ENCODE results near the gene ITPRID1. TPM values are rescaled to one million over a fixed set of nuclear protein-coding genes. Genes with fewer than 3 reads are reported as not detected.

Gene ITPRID1
- total and polyA plus RNA-seq, 2 experiments from 2014 or later: not detected

DNA sequence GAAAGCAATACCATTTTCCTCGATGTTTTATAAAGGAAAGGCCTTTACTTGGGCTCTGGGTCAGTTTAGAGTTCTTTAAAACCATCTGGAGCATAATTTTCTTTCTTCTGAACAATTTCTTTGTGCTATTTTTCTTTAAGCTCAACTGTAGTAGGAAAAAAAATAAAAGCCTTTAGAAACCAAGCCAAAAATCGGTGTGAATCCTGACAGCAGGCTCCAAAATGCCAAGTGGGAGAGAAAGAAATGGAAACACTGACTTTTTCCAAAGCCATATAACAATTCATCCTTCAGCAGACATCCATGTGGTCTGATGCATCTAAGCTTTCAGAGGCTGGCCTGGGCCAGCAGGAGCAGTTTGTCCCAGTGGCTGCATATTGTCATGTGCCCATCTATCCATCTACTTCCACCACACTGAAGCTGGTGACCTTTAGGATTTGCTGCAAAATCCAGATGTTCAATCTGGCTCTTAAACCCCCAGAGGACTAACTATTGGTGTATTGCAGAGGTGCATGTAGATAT lies 23.0 kb upstream of the ITPRID1 start:
- TF ChIP-seq EZH2 (IDR thresholded peaks at IDR 0.05; ENCODE audit: insufficient read depth, poor library complexity, severe bottlenecking) (no peak), EZH2phosphoT487 (IDR thresholded peaks at IDR 0.05; ENCODE audit: insufficient read depth, low read depth) (no peak)
- H3K4me2 ChIP-seq (ENCODE audit: unreplicated experiment): no peak overlapping the region
- H3K4me3 ChIP-seq: no peak overlapping the region
- H3K36me3 ChIP-seq (ENCODE audit: low read depth): no peaks in the 10 kb centered on the region
- H3K27ac ChIP-seq: no peak overlapping the region
- H3F3A ChIP-seq (ENCODE audit: insufficient read depth): no peaks in the 10 kb centered on the region
- H2AFZ ChIP-seq: no peak overlapping the region
- in situ Hi-C loops (cut with MboI): no loop called here
- H3K9ac ChIP-seq: no peak overlapping the region
- DNase-seq: no peak
- no peaks in the 10 kb centered on the region for H3K27me3 ChIP-seq (replicated peaks; ENCODE audit: insufficient read depth)
- no peaks in the 10 kb centered on the region for H3K4me1 ChIP-seq (ENCODE audit: insufficient read depth)
- 1 to 5% methylated on average over 2 of the region's 2 CpGs for WGBS, 2 experiments (ENCODE audit: low coverage in 1 of 2, low lambda C conversion rate in 2 of 2, missing lambda C conversion rate in 2 of 2)
- H3K9me2 ChIP-seq (ENCODE audit: insufficient read depth): no peaks in the 10 kb centered on the region
- no peaks in the 10 kb centered on the region for H4K20me1 ChIP-seq (ENCODE audit: insufficient read depth)
- no peaks in the 10 kb centered on the region for H3K9me3 ChIP-seq (ENCODE audit: low read depth)
- no peaks in the 10 kb centered on the region for H3K79me2 ChIP-seq (ENCODE audit: insufficient read depth)

DNA sequence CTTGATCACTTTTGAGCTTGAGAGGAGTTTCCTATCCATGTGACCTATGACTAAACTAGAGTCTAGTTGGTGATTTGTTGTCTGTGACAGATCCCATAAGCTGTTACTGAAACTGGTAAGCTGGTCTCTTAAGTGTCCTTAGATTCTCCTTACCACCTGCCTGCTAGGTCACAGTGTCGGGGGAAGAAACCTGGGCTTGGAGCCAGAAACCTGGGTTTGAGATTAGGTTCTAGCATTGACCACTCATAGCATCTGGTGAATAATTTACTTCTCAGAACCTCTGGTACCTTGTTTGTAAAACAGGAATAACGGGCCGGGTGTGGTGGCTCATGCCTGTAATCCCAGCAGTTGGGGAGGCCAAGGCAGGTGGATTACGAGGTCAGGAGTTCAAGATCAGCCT lies 21.8 kb upstream of the ITPRID1 start:
- no peaks in the 10 kb centered on the region for H3K9me2 ChIP-seq (ENCODE audit: insufficient read depth)
- H3K27ac ChIP-seq: no peak overlapping the region
- H3K4me2 ChIP-seq (ENCODE audit: unreplicated experiment): no peak overlapping the region
- no peak for DNase-seq
- no peaks in the 10 kb centered on the region for H3K79me2 ChIP-seq (ENCODE audit: insufficient read depth)
- H4K20me1 ChIP-seq (ENCODE audit: insufficient read depth): no peaks in the 10 kb centered on the region
- no peak for TF ChIP-seq EZH2phosphoT487 (IDR thresholded peaks at IDR 0.05; ENCODE audit: insufficient read depth, low read depth)
- no peak for TF ChIP-seq EZH2 (IDR thresholded peaks at IDR 0.05; ENCODE audit: insufficient read depth, poor library complexity, severe bottlenecking)
- no peaks in the 10 kb centered on the region for H3K27me3 ChIP-seq (replicated peaks; ENCODE audit: insufficient read depth)
- no peak overlapping the region for H2AFZ ChIP-seq
- no peaks in the 10 kb centered on the region for H3K36me3 ChIP-seq (ENCODE audit: low read depth)
- no peaks in the 10 kb centered on the region for H3K4me1 ChIP-seq (ENCODE audit: insufficient read depth)
- no peak overlapping the region for H3K4me3 ChIP-seq
- no peaks in the 10 kb centered on the region for H3F3A ChIP-seq (ENCODE audit: insufficient read depth)
- in situ Hi-C loops (cut with MboI): no loop called here
- 18 to 19% methylated on average over 4 of the region's 4 CpGs for WGBS, 2 experiments (ENCODE audit: low coverage in 1 of 2, low lambda C conversion rate in 2 of 2, missing lambda C conversion rate in 2 of 2)
- no peak overlapping the region for H3K9ac ChIP-seq
- no peaks in the 10 kb centered on the region for H3K9me3 ChIP-seq (ENCODE audit: low read depth)

DNA sequence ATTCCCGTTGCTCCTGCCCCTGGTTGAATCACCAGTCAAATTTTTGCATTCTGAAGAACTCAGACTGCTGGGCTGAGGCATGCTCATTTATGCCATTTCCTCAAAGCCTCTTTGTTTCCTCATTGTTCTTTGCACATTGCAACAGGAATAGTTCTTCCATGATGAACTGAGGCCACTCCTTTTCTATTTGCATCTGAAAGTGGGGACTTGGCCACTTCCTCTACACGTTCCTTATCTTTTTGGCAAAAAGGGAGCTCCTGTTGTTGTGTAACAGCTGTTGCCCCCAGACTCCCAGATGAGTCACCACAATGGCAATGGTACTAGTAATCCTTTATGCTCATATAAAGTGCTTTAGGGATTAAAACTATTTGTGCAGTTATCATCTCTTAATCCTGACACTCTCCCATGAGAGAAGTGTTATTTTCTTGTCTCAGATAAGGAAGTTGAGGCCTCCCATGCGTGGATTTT lies 20.1 kb upstream of the ITPRID1 start:
- no peaks in the 10 kb centered on the region for H3K36me3 ChIP-seq (ENCODE audit: low read depth)
- TF ChIP-seq EZH2phosphoT487 (IDR thresholded peaks at IDR 0.05; ENCODE audit: insufficient read depth, low read depth): no peak
- no peak for TF ChIP-seq EZH2 (IDR thresholded peaks at IDR 0.05; ENCODE audit: insufficient read depth, poor library complexity, severe bottlenecking)
- H2AFZ ChIP-seq: no peak overlapping the region
- H3K9ac ChIP-seq: no peak overlapping the region
- no peak overlapping the region for H3K4me2 ChIP-seq (ENCODE audit: unreplicated experiment)
- no peaks in the 10 kb centered on the region for H3K9me2 ChIP-seq (ENCODE audit: insufficient read depth)
- no peaks in the 10 kb centered on the region for H3K27me3 ChIP-seq (replicated peaks; ENCODE audit: insufficient read depth)
- H3K79me2 ChIP-seq (ENCODE audit: insufficient read depth): no peaks in the 10 kb centered on the region
- no peaks in the 10 kb centered on the region for H3K9me3 ChIP-seq (ENCODE audit: low read depth)
- no peak for DNase-seq
- in situ Hi-C loops (cut with MboI): no loop called here
- H3K4me1 ChIP-seq (ENCODE audit: insufficient read depth): no peaks in the 10 kb centered on the region
- no peaks in the 10 kb centered on the region for H3F3A ChIP-seq (ENCODE audit: insufficient read depth)
- H3K4me3 ChIP-seq: no peak overlapping the region
- 5 to 6% methylated on average over 3 of the region's 3 CpGs for WGBS, 2 experiments (ENCODE audit: low coverage in 1 of 2, low lambda C conversion rate in 2 of 2, missing lambda C conversion rate in 2 of 2)
- no peaks in the 10 kb centered on the region for H4K20me1 ChIP-seq (ENCODE audit: insufficient read depth)
- no peak overlapping the region for H3K27ac ChIP-seq

DNA sequence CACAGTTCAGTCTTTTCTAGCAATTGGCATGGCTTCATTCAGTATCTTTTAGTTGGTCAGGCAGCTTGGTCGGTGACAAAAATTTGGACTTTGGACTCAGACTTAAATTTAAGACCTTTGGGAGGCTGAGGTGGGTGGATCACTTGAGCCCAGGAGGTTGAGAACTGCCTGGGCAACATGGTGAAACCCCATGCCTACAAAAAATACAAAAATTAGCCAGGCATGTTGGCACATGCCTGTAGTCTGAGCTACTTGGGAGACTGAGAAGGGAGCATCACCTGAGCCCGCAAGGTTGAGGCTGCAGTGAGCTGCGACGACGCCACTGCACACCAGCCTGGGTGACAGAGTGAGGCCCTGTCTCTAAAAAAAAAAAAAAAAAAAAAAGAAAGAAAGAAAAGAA lies 19.5 kb upstream of the ITPRID1 start:
- H3K4me2 ChIP-seq (ENCODE audit: unreplicated experiment): no peak overlapping the region

DNA sequence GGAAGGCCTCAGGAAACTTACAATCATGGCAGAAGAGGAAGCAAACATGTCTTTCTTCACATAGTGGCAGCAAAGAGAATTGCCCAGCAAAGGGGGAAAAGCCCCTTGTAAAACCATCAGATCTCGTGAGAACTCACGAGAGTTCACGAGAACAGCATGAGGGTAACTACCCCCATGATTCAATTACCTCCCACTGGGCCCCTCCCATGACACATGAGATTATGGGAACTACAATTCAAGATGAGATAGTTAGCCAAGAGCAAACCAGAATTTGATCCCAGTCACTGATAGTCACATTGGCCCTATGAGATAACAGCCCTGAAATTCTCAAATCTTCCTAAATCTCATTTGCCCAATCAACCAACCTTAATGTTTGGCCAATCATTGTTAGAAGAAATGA lies 18.2 kb upstream of the ITPRID1 start:
- 14 to 27% methylated on average over 3 of the region's 3 CpGs for WGBS, 2 experiments (ENCODE audit: low coverage in 1 of 2, low lambda C conversion rate in 2 of 2, missing lambda C conversion rate in 2 of 2)
- no peak overlapping the region for H3K4me2 ChIP-seq (ENCODE audit: unreplicated experiment)
- H3K4me1 ChIP-seq (ENCODE audit: insufficient read depth): no peaks in the 10 kb centered on the region
- no peak for DNase-seq
- no peaks in the 10 kb centered on the region for H3K9me2 ChIP-seq (ENCODE audit: insufficient read depth)
- H3K9ac ChIP-seq: no peak overlapping the region
- H3F3A ChIP-seq (ENCODE audit: insufficient read depth): no peaks in the 10 kb centered on the region
- no peaks in the 10 kb centered on the region for H4K20me1 ChIP-seq (ENCODE audit: insufficient read depth)
- H3K36me3 ChIP-seq (ENCODE audit: low read depth): no peaks in the 10 kb centered on the region
- in situ Hi-C loops (cut with MboI): no loop called here
- TF ChIP-seq EZH2phosphoT487 (IDR thresholded peaks at IDR 0.05; ENCODE audit: insufficient read depth, low read depth): no peak
- no peak for TF ChIP-seq EZH2 (IDR thresholded peaks at IDR 0.05; ENCODE audit: insufficient read depth, poor library complexity, severe bottlenecking)
- H3K4me3 ChIP-seq: no peak overlapping the region
- no peaks in the 10 kb centered on the region for H3K27me3 ChIP-seq (replicated peaks; ENCODE audit: insufficient read depth)
- no peaks in the 10 kb centered on the region for H3K79me2 ChIP-seq (ENCODE audit: insufficient read depth)
- no peak overlapping the region for H3K27ac ChIP-seq
- H3K9me3 ChIP-seq (ENCODE audit: low read depth): no peaks in the 10 kb centered on the region
- no peak overlapping the region for H2AFZ ChIP-seq

More for the DNA sequence above, 19.5 kb upstream of the ITPRID1 start:
- Histone ChIP-seq H3K36me3 (ENCODE audit: low read depth) (no peaks in the 10 kb centered on the region), H3K9me2 (ENCODE audit: insufficient read depth) (no peaks in the 10 kb centered on the region), H3K27me3 (replicated peaks; ENCODE audit: insufficient read depth) (no peaks in the 10 kb centered on the region), H3K79me2 (ENCODE audit: insufficient read depth) (no peaks in the 10 kb centered on the region), H3K4me1 (ENCODE audit: insufficient read depth) (no peaks in the 10 kb centered on the region), H3F3A (ENCODE audit: insufficient read depth) (no peaks in the 10 kb centered on the region), H3K9me3 (ENCODE audit: low read depth) (no peaks in the 10 kb centered on the region), H2AFZ (no peak overlapping the region), H4K20me1 (ENCODE audit: insufficient read depth) (no peaks in the 10 kb centered on the region), H3K4me3 (no peak overlapping the region), H3K27ac (no peak overlapping the region), H3K9ac (no peak overlapping the region)
- in situ Hi-C loops (cut with MboI): no loop called here
- TF ChIP-seq EZH2 (IDR thresholded peaks at IDR 0.05; ENCODE audit: insufficient read depth, poor library complexity, severe bottlenecking) (no peak), EZH2phosphoT487 (IDR thresholded peaks at IDR 0.05; ENCODE audit: insufficient read depth, low read depth) (no peak)
- 12 to 14% methylated on average over 3 to 5 of the region's 5 CpGs for WGBS, 2 experiments (ENCODE audit: low coverage in 1 of 2, low lambda C conversion rate in 2 of 2, missing lambda C conversion rate in 2 of 2)
- no peak for DNase-seq

Measured in GM23248 (cell line).